Measurements from ENCODE around the gene RRAS2.
"Not testable (repeated sequence)": the region's sequence is repeated elsewhere in the genome, so short reads cannot be mapped to it uniquely, and the experiment has no call there.

Gene RRAS2

DNA sequence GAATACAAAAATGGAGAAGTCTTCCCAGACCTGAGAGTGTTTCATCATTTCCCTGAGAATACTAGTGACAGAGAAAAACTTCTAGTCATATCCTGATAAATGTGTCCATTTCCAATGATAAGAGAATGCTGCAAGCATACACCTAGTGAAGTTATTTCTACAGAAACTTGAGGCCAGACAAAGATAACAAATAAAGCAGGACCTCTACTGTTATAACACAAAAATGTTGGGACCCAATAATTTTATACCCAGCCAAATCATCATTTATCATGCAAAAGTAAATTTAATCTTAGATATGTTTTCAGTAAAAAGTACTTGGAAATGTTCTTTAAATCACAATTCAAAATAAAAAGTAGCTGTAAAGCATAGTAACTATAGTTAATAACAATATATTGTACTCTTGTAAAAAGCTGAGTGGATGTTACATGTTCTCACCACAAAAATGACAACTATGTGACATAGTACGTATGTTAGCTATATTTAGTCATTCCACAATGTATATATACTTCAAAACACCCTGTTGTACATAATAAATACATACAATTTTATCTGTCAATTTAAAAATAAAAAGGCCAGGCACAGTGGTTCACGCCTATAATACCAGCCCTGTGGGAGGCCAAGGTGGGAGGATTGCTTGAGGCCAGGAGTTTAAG, 12.6 kb downstream of the RRAS2 start:
- ChIA-PET POLR2A (interaction anchor here (1.4 kb wide), 1 partner anchor 11 kb away, joined by 4 read pairs; no protein-coding TSS in a partner anchor), CTCF (interaction anchor here (0.6 to 1.5 kb wide), 4 partner anchors 10 to 1001 kb away, joined by 3 to 4 read pairs (median 3); no protein-coding TSS in a partner anchor)
- Histone ChIP-seq H3K4me1 (ENCODE audit: control insufficient read depth, insufficient read depth, low read length) (no peaks in the 10 kb centered on the region), H3K27ac (ENCODE audit: extremely low read depth, low read depth, low read length) (no peak overlapping the region), H3K9me3 (ENCODE audit: control insufficient read depth, insufficient read depth, low read depth, low read length) (no peaks in the 10 kb centered on the region), H3K4me3 (ENCODE audit: low read depth, low read length) (no peak overlapping the region), H3K36me3 (ENCODE audit: control insufficient read depth in 2 of 2, insufficient read depth in 1 of 2, low read length in 2 of 2) (no peaks in the 10 kb centered on the region)
- TF ChIP-seq ZNF514 (tag by site-specific recombination; IDR thresholded peaks at IDR 0.05), result no peak
- TF ChIP-seq KLF10 (tag by site-specific recombination; IDR thresholded peaks at IDR 0.05), result no peak
- TF ChIP-seq, protein P1, sequence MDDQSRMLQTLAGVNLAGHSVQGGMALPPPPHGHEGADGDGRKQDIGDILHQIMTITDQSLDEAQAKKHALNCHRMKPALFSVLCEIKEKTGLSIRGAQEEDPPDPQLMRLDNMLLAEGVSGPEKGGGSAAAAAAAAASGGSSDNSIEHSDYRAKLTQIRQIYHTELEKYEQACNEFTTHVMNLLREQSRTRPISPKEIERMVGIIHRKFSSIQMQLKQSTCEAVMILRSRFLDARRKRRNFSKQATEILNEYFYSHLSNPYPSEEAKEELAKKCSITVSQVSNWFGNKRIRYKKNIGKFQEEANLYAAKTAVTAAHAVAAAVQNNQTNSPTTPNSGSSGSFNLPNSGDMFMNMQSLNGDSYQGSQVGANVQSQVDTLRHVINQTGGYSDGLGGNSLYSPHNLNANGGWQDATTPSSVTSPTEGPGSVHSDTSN (CRISPR knock-in tag; IDR thresholded peaks at IDR 0.05), result no peak
- peak; percentile 47; the same call in 1 of the 2 replicates for TF ChIP-seq TRIM28 (IDR thresholded peaks at IDR 0.05; ENCODE audit: borderline replicate concordance, low read length)
- TF ChIP-seq ZNF76 (tag by site-specific recombination; IDR thresholded peaks at IDR 0.05; ENCODE audit: borderline replicate concordance, low read depth), result no peak
- no peak for TF ChIP-seq ZNF239 (tag by site-specific recombination; IDR thresholded peaks at IDR 0.05)
- no peak for TF ChIP-seq ZNF24 (tag by site-specific recombination; IDR thresholded peaks at IDR 0.05)
- no peak for TF ChIP-seq ZSCAN23 (tag by site-specific recombination; IDR thresholded peaks at IDR 0.05)
- TF ChIP-seq ZSCAN18 (tag by site-specific recombination; IDR thresholded peaks at IDR 0.05), result no peak
- TF ChIP-seq KLF1 (tag by site-specific recombination; IDR thresholded peaks at IDR 0.05), result no peak
- TF ChIP-seq SETDB1 (IDR thresholded peaks at IDR 0.05; ENCODE audit: insufficient read length, low read length), result peak; percentile 55
- TF ChIP-seq ZNF792 (tag by site-specific recombination; IDR thresholded peaks at IDR 0.05), result no peak
- TF ChIP-seq, protein P2, sequence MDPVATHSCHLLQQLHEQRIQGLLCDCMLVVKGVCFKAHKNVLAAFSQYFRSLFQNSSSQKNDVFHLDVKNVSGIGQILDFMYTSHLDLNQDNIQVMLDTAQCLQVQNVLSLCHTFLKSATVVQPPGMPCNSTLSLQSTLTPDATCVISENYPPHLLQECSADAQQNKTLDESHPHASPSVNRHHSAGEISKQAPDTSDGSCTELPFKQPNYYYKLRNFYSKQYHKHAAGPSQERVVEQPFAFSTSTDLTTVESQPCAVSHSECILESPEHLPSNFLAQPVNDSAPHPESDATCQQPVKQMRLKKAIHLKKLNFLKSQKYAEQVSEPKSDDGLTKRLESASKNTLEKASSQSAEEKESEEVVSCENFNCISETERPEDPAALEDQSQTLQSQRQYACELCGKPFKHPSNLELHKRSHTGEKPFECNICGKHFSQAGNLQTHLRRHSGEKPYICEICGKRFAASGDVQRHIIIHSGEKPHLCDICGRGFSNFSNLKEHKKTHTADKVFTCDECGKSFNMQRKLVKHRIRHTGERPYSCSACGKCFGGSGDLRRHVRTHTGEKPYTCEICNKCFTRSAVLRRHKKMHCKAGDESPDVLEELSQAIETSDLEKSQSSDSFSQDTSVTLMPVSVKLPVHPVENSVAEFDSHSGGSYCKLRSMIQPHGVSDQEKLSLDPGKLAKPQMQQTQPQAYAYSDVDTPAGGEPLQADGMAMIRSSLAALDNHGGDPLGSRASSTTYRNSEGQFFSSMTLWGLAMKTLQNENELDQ (tag by site-specific recombination; IDR thresholded peaks at IDR 0.05; ENCODE audit: low read depth), result no peak
- no peak for TF ChIP-seq ZFP41 (tag by site-specific recombination; IDR thresholded peaks at IDR 0.05; ENCODE audit: borderline replicate concordance)
- TF ChIP-seq ZBTB8A (tag by site-specific recombination; IDR thresholded peaks at IDR 0.05), result no peak
- TF ChIP-seq KLF8 (tag by site-specific recombination; IDR thresholded peaks at IDR 0.05), result no peak

DNA sequence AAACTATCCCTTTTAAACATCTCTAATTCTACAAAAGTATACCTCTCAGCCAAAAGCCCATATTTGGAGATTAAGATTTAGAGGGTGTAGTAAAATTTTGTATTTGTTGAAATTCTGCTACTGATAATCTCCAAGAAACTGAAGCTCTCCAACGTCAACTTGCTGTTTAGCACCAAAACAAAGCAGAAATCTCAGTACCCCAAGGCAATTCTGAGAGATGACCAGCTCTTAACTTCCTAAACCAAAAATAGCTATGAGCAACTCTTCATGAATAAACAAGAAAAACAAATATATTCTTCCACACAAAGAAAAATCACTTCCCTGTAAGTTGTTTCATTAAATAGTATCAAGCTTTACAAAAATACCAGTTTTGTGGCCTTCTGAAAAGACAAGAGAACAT, 13.3 kb downstream of the RRAS2 start:
- POLR2A ChIA-PET, result interaction anchor here (1.4 kb wide), 1 partner anchor 12 kb away, joined by 4 read pairs; no protein-coding TSS in a partner anchor
- Histone ChIP-seq H3K9me3 (ENCODE audit: control insufficient read depth, insufficient read depth, low read depth, low read length) (no peaks in the 10 kb centered on the region), H3K4me1 (ENCODE audit: control insufficient read depth, insufficient read depth, low read length) (no peaks in the 10 kb centered on the region), H3K36me3 (ENCODE audit: control insufficient read depth in 2 of 2, insufficient read depth in 1 of 2, low read length in 2 of 2) (no peaks in the 10 kb centered on the region), H3K4me3 (ENCODE audit: low read depth, low read length) (no peak overlapping the region), H3K27ac (ENCODE audit: extremely low read depth, low read depth, low read length) (no peak overlapping the region)
- CTCF ChIA-PET, result interaction anchor here (0.6 kb wide), 2 partner anchors 41 to 70 kb away, joined by 3 to 6 read pairs; no protein-coding TSS in a partner anchor
- no peak for TF ChIP-seq ZNF610 (tag by site-specific recombination; IDR thresholded peaks at IDR 0.05; ENCODE audit: borderline replicate concordance)

- not testable (repeated sequence) for H3K9me3 ChIP-seq (ENCODE audit: control insufficient read depth, insufficient read depth, low read depth, low read length); H3K27ac ChIP-seq (ENCODE audit: extremely low read depth, low read depth, low read length); H3K4me3 ChIP-seq (ENCODE audit: low read depth, low read length); H3K36me3 ChIP-seq (ENCODE audit: control insufficient read depth in 2 of 2, insufficient read depth in 1 of 2, low read length in 2 of 2); H3K4me1 ChIP-seq (ENCODE audit: control insufficient read depth, insufficient read depth, low read length)
- ChIA-PET CTCF (interaction anchor here (0.6 kb wide), 2 partner anchors 21 to 41 kb away, joined by 3 read pairs; no protein-coding TSS in a partner anchor), POLR2A (interaction anchor here (1.4 kb wide), 1 partner anchor 13 kb away, joined by 4 read pairs; no protein-coding TSS in a partner anchor)
Measured at GRCh38 chr11:14345016-14345415, 14.0 kb downstream of the RRAS2 start.
